Umbilical cord (tissue), 1 donor: ENCODE data around the gene WDFY2. TPM values are rescaled to one million over a fixed set of nuclear protein-coding genes. Genes with fewer than 3 reads are reported as not detected.

ENCODE experiments used
- total RNA-seq: library from RNA; depleted of rRNA; stranded (reverse); fragments of >200 nt; gene quantifications from one replicate; pipeline ENCODE4 v1.2.3, GENCODE V29; 2014; ENCODE audit warnings: low replicate concordance; ENCODE audit not compliant: insufficient read depth

Gene WDFY2
- total RNA-seq, 1 donor from 2014 or later = 14.9 TPM

Other genes with a start within 250 kb of the WDFY2 start
- 4.3 TPM for gene SERPINE3, start 244.8 kb upstream of the WDFY2 start, total RNA-seq
- gene INTS6, start 131.4 kb upstream of the WDFY2 start, total RNA-seq = 59.2 TPM
- 3.4 TPM for gene DHRS12, start 219.7 kb downstream of the WDFY2 start, total RNA-seq